GM12878 (cell line): ENCODE measurements around the gene ZNF628. TPM values are rescaled to one million over a fixed set of nuclear protein-coding genes. Genes with fewer than 3 reads are reported as not detected.

Source experiments
- ATAC-seq: fragments of 200-7000 bp; cut with Tn5 transposase; 3 replicates; pipeline ENCODE4 v1.9.1; 2020; ENCODE audit warnings: mild to moderate bottlenecking, moderate library complexity
- BruUV-seq: library from RNA; stranded (reverse); fragments of 400-500 nt; replicated peaks from 2 replicates; lab custom pipeline; 2021; lab: Mats Ljungman, UMichigan
- CTCF ChIA-PET: fragments of 300-600 bp; sonication (Branson Sonifier 250); formaldehyde crosslinking; extraction: SDS; loops from one replicate; lab custom pipeline; 2021; ENCODE audit warnings: inconsistent platforms; lab: Yijun Ruan, JAX
- POLR2A ChIA-PET: fragments of 350-600 bp; formaldehyde crosslinking; extraction: SDS; loops from one replicate; lab custom pipeline; 2021; ENCODE audit warnings: inconsistent platforms; lab: Charles Lee
- RAD21 ChIA-PET: fragments of 300-600 bp; sonication (Branson Sonifier 250); formaldehyde crosslinking; loops from one replicate; lab custom pipeline; 2023; ENCODE audit warnings: antibody characterized with exemption; ENCODE audit not compliant: unreplicated experiment; lab: Charles Lee
- SMC1A ChIA-PET: fragments of 300-600 bp; sonication (Branson Sonifier 250); formaldehyde crosslinking; loops from one replicate; lab custom pipeline; 2023; ENCODE audit not compliant: unreplicated experiment, uncharacterized antibody; lab: Charles Lee
- DNase-seq: peaks from one replicate; pipeline ENCODE4 v3.0.0-alpha.2; 2011; ENCODE audit warnings: low read depth, low spot score
- FAIRE-seq: peaks from 3 replicates; lab custom pipeline; 2011; peaks lifted over from hg19 to GRCh38; lab: Jason Lieb, UNC
- H2AFZ ChIP-seq: 2 replicates; pipeline ENCODE4 v1.6.0; 2011; ENCODE audit warnings: low read depth, low read length, control low read depth; ENCODE audit not compliant: control insufficient read depth
- H3K27ac ChIP-seq: 2 replicates; pipeline ENCODE4 v1.5.1; 2011; ENCODE audit warnings: control low read depth; ENCODE audit not compliant: control insufficient read depth, insufficient read depth
- H3K27me3 ChIP-seq, 2 experiments: replicated peaks in 1 of 2; 2 replicates each; pipeline versions ENCODE4 v1.6.0 to v1.6.1; 2011; ENCODE audit warnings: low read length in 1 of 2; ENCODE audit not compliant: control insufficient read depth in 2 of 2, insufficient read depth in 2 of 2
- H3K36me3 ChIP-seq, 2 experiments: 2 replicates each; pipeline ENCODE4 v1.5.1; 2011; ENCODE audit warnings: low read length in 1 of 2; ENCODE audit not compliant: control insufficient read depth in 2 of 2, insufficient read depth in 2 of 2
- H3K4me1 ChIP-seq: 2 replicates; pipeline ENCODE4 v1.6.1; 2011; ENCODE audit warnings: mild to moderate bottlenecking, low read length, moderate library complexity, mixed read lengths; ENCODE audit not compliant: control insufficient read depth, insufficient read depth
- H3K4me2 ChIP-seq: 2 replicates; pipeline ENCODE4 v1.6.0; 2011; ENCODE audit warnings: control low read depth; ENCODE audit not compliant: control insufficient read depth, insufficient read depth
- H3K4me3 ChIP-seq: fragments of 200-600 bp; sonication (generic); 2 replicates; pipeline ENCODE4 v1.5.1; 2016
- H3K79me2 ChIP-seq: 2 replicates; pipeline ENCODE4 v1.6.0; 2011; ENCODE audit warnings: low read length; ENCODE audit not compliant: control insufficient read depth, insufficient read depth
- H3K9ac ChIP-seq: 2 replicates; pipeline ENCODE4 v1.8.0; 2011; ENCODE audit warnings: low read length, control low read depth, mixed read lengths; ENCODE audit not compliant: control insufficient read depth, insufficient read depth
- H3K9me3 ChIP-seq: replicated peaks from 3 replicates; pipeline ENCODE4 v1.5.1; 2011; ENCODE audit warnings: mild to moderate bottlenecking, low read length; ENCODE audit not compliant: control insufficient read depth, insufficient read depth
- H4K20me1 ChIP-seq: 2 replicates; pipeline ENCODE4 v1.6.0; 2011; ENCODE audit not compliant: control insufficient read depth, insufficient read depth
- CBX5 ChIP-seq: sonication (generic); IDR thresholded peaks from 2 replicates; pipeline ENCODE4 v1.6.1; 2016; ENCODE audit warnings: low read depth, moderate library complexity, mild to moderate bottlenecking, inconsistent platforms
- CTCF ChIP-seq, 3 experiments: IDR thresholded peaks in 2 of 3; conservative IDR thresholded peaks in 1 of 3; 2 replicates each; pipeline ENCODE4 v1.5.1; 2011; ENCODE audit warnings: low read depth in 3 of 3, low read length in 3 of 3, mild to moderate bottlenecking in 3 of 3, control low read depth in 2 of 3, moderate library complexity in 2 of 3, inconsistent platforms in 1 of 3, mixed read lengths in 1 of 3; ENCODE audit not compliant: control insufficient read depth in 2 of 3, insufficient read depth in 1 of 3; ENCODE audit errors: extremely low read depth in 1 of 3
- LARP7 ChIP-seq: fragments of 450-650 bp; IDR thresholded peaks from 2 replicates; pipeline ENCODE4 v1.6.1; 2017; ENCODE audit warnings: mild to moderate bottlenecking
- MAX ChIP-seq: IDR thresholded peaks from 2 replicates; pipeline ENCODE4 v1.6.1; 2012; ENCODE audit warnings: low read depth, low read length, improper control_type of control experiment
- NRF1 ChIP-seq: conservative IDR thresholded peaks from 2 replicates; pipeline ENCODE4 v1.6.1; 2011; ENCODE audit warnings: mild to moderate bottlenecking, low read depth, low read length, improper control_type of control experiment
- PAX5 ChIP-seq: IDR thresholded peaks from 2 replicates; pipeline ENCODE4 v1.6.1; 2011; ENCODE audit warnings: low read depth, low read length, borderline replicate concordance
- PAX8 ChIP-seq: fragments of 450-650 bp; IDR thresholded peaks from 2 replicates; pipeline ENCODE4 v1.6.1; 2017; ENCODE audit warnings: mild to moderate bottlenecking, moderate library complexity
- SIX5 ChIP-seq: IDR thresholded peaks from 2 replicates; pipeline ENCODE4 v1.6.1; 2011; ENCODE audit warnings: mild to moderate bottlenecking, low read depth, low read length, moderate library complexity; ENCODE audit not compliant: severe bottlenecking
- SUPT20H ChIP-seq: IDR thresholded peaks from 2 replicates; pipeline ENCODE4 v1.6.1; 2011; ENCODE audit warnings: low read depth, mild to moderate bottlenecking, low read length, moderate library complexity, borderline replicate concordance; ENCODE audit not compliant: control insufficient read depth
- SUZ12 ChIP-seq: fragments of 200-600 bp; sonication (generic); IDR thresholded peaks from one replicate; pipeline ENCODE4 v1.6.1; 2018; ENCODE audit warnings: antibody characterized with exemption, mild to moderate bottlenecking; ENCODE audit not compliant: unreplicated experiment
- TARDBP ChIP-seq: IDR thresholded peaks from 2 replicates; pipeline ENCODE4 v1.6.1; 2016; ENCODE audit warnings: borderline replicate concordance
- YY1 ChIP-seq: IDR thresholded peaks from 2 replicates; pipeline ENCODE4 v1.6.1; 2011; ENCODE audit warnings: low read depth, mild to moderate bottlenecking, low read length
- ZBTB4 ChIP-seq: fragments of 450-650 bp; formaldehyde crosslinking; IDR thresholded peaks from 2 replicates; pipeline ENCODE4 v1.4.0; 2022; ENCODE audit warnings: mild to moderate bottlenecking, moderate library complexity
- WGBS: methylation state at CpG from one replicate; pipeline ENCODE4 v1.1.6; 2016; ENCODE audit warnings: low lambda C conversion rate; ENCODE audit not compliant: insufficient replicate concordance, insufficient coverage; ENCODE audit errors: missing lambda C conversion rate; 5-methylcytosine and 5-hydroxymethylcytosine counted together
- in situ Hi-C: fragments of 300-500 bp; cut with MboI; formaldehyde crosslinking; loops from 9 replicates; pipeline ENCODE4 v1.14.3; 2018; ENCODE audit warnings: mixed read lengths
- intact Hi-C: fragments of 100-400 bp; cut with micrococcal nuclease; formaldehyde crosslinking; loops from one replicate; pipeline ENCODE4 v1.14.2; 2022; ENCODE audit not compliant: unreplicated experiment
- polyA plus RNA-seq, 11 experiments: library from polyadenylated mRNA; depleted of rRNA in 4 of 11; unstranded in 6 of 11; stranded (reverse) in 5 of 11; fragments of >200 nt; fragmentation: Nextera tagmentation in 4 of 11; fragmentation: Illumina TruSeq in 1 of 11; extraction: Ambion mirVana in 4 of 11; extraction: Trizol in 1 of 11; gene quantifications; 1 replicate in 1 of 11; 2 replicates in 10 of 11; pipeline versions ENCODE4 v1.2.1 to v1.2.3, GENCODE V29; 2011 to 2016; ENCODE audit warnings: inconsistent platforms in 2 of 11, missing spikeins in 2 of 11, low read depth in 1 of 11
- total RNA-seq, 4 experiments: library from RNA; depleted of rRNA in 3 of 4; stranded (reverse); fragments of >200 nt in 3 of 4; fragmentation: Illumina TruSeq in 1 of 4; extraction: Trizol in 1 of 4; gene quantifications; 2 replicates each; pipeline versions ENCODE4 v1.2.1 to v1.2.3, GENCODE V29; 2013 to 2021

Gene ZNF628
- total and polyA plus RNA-seq, 10 of the 15 experiments (the other 5 are each of a cell fraction or from before 2014, with no cell fraction given) = 0.04 to 11.3 (median 1.6) TPM; not detected in 1

- Histone ChIP-seq H3K4me2 (no peak overlapping the region), H3K9ac (no peak overlapping the region), H3K4me3 (no peak overlapping the region), H4K20me1 (no peaks in the 10 kb centered on the region), H3K27ac (no peak overlapping the region), H3K79me2 (no peaks in the 10 kb centered on the region), H3K9me3 (no peaks in the 10 kb centered on the region), H3K27me3 (no peaks in the 10 kb centered on the region), H2AFZ (no peak overlapping the region; the same call in 1 of the 2 replicates), H3K36me3 (no peaks in the 10 kb centered on the region), H3K4me1 (no peaks in the 10 kb centered on the region)
- in situ Hi-C loops (no loop called here), intact Hi-C loops (loop anchor here (1.0 to 5.0 kb wide), 2 partner anchors 37 to 165 kb away; no protein-coding TSS in a partner anchor)
- DNase-seq (no peak), FAIRE-seq (no peak), ATAC-seq (peak; percentile 99)
- BruUV-seq = no TSS peak
- POLR2A ChIA-PET = interaction anchor here (0.7 to 2.6 kb wide), 2 partner anchors 9 to 1777 kb away, joined by 3 to 8 read pairs; partner anchors contain the start of gene ZNF628
- RAD21 ChIA-PET = interaction anchor here (0.6 to 2.8 kb wide), 8 partner anchors 9 to 164 kb away, joined by 3 to 34 read pairs (median 6); partner anchors contain the start of genes NAT14, ZNF628, ZNF784 and ZNF865
- WGBS = 25% methylated on average over 25 of the region's 29 CpGs
- SMC1A ChIA-PET = interaction anchor here (0.6 to 2.3 kb wide), 6 partner anchors 9 to 270 kb away, joined by 3 to 19 read pairs (median 6); partner anchors contain the start of genes NLRP9, ZNF628 and ZNF784
- CTCF ChIA-PET = interaction anchor here (0.6 to 4.8 kb wide), 25 partner anchors 8 to 793 kb away, joined by 3 to 88 read pairs (median 4); partner anchors contain the start of genes KMT5C, NAT14, TMEM238 and ZNF628
- TF ChIP-seq LARP7 = no peak; the same call in 1 of the 2 replicates
- TF ChIP-seq NRF1 = no peak
- TF ChIP-seq SUZ12 = no peak
- peak; percentile 81 for TF ChIP-seq YY1
- no peak for TF ChIP-seq ZBTB4 (CRISPR knock-in tag)
- no peak for TF ChIP-seq CBX5
- TF ChIP-seq SIX5 = no peak
- no peak for TF ChIP-seq PAX5
- TF ChIP-seq TARDBP = no peak
- TF ChIP-seq CTCF (IDR thresholded peaks at IDR 0.05 in 2 of 3, conservative IDR thresholded peaks at IDR 0.05 in 1 of 3; ENCODE audit: control insufficient read depth in 2 of 3, extremely low read depth in 1 of 3, insufficient read depth in 1 of 3, low read depth in 3 of 3, low read length in 3 of 3) = peak; percentile 84 to 94 (median 91)
- TF ChIP-seq PAX8 = no peak
- TF ChIP-seq SUPT20H = no peak
- TF ChIP-seq MAX = no peak
Measured at GRCh38 chr19:55467236-55468053, 9.0 kb upstream of the ZNF628 start.
